Measurements from ENCODE around the gene DENND2D.
A peak's percentile ranks its signal among the peaks of the same experiment; 100 is the strongest.

The DENND2D gene

GRCh38 chr1:111199881-111200801 lies at the start of gene DENND2D:
Gene DENND2D (minus strand): TSS chr1:111200646. CDS start chr1:111200459, 187 bp downstream.
- DNase-seq = no peak

GRCh38 chr1:111249960-111250359 lies 49.5 kb upstream of the DENND2D start:
- DNase-seq = no peak

GRCh38 chr1:111247125-111247838 lies 46.8 kb upstream of the DENND2D start:
- DNase-seq = no peak

GRCh38 chr1:111242805-111243523 lies 42.5 kb upstream of the DENND2D start:
- no peak for DNase-seq

GRCh38 chr1:111241797-111242196 lies 41.4 kb upstream of the DENND2D start:
- DNase-seq = no peak

- DNase-seq = no peak
Measured at GRCh38 chr1:111238056-111238795, 37.8 kb upstream of the DENND2D start.

- DNase-seq = no peak
Measured at GRCh38 chr1:111236806-111237205, 36.4 kb upstream of the DENND2D start.

GRCh38 chr1:111236379-111236778 lies 35.9 kb upstream of the DENND2D start:
- no peak for DNase-seq

- no peak for DNase-seq
Measured at GRCh38 chr1:111234866-111235265, 34.4 kb upstream of the DENND2D start.

- DNase-seq = no peak
Measured at GRCh38 chr1:111234258-111234657, 33.8 kb upstream of the DENND2D start.

- DNase-seq = no peak
Measured at GRCh38 chr1:111232134-111232533, 31.7 kb upstream of the DENND2D start.

- DNase-seq = no peak
Measured at GRCh38 chr1:111228748-111229126, 28.3 kb upstream of the DENND2D start.

- no peak for DNase-seq
Measured at GRCh38 chr1:111227851-111228747, 27.7 kb upstream of the DENND2D start.

- no peak for DNase-seq
Measured at GRCh38 chr1:111227434-111227833, 27.0 kb upstream of the DENND2D start, which contains the start of gene CHI3L2. Gene CHI3L2 (plus strand): TSS chr1:111227713. CDS start chr1:111227730, 17 bp downstream.

GRCh38 chr1:111225717-111226400 lies 25.4 kb upstream of the DENND2D start:
- DNase-seq = no peak

- no peak for DNase-seq
Measured at GRCh38 chr1:111225091-111225490, 24.6 kb upstream of the DENND2D start.

- no peak for DNase-seq
Measured at GRCh38 chr1:111223126-111223685, 22.8 kb upstream of the DENND2D start.

GRCh38 chr1:111222308-111223125 lies 22.1 kb upstream of the DENND2D start:
- DNase-seq = peak; percentile 63

GRCh38 chr1:111221633-111222291 lies 21.3 kb upstream of the DENND2D start:
- no peak for DNase-seq
